ENCODE data around the gene SYNJ2. TPM values are rescaled to one million over a fixed set of nuclear protein-coding genes. Genes with fewer than 3 reads are reported as not detected.
A peak's percentile ranks its signal among the peaks of the same experiment; 100 is the strongest.

The SYNJ2 gene
- total and polyA plus RNA-seq, 7 donors, result 2.6 to 30.2 (median 6.1) TPM

GRCh38 chr6:158053377-158054313 is 72.0 kb downstream of the SYNJ2 start:
- 50 to 74% (median 73%) methylated on average over 2 of the region's 2 CpGs for WGBS, 3 donors

GRCh38 chr6:158056355-158056754 is 74.7 kb downstream of the SYNJ2 start:
- Histone ChIP-seq H3K9me3 (no peaks in the 10 kb centered on the region), H3K4me3 (no peak overlapping the region), H3K27me3 (ENCODE audit: insufficient read depth in 3 of 3, low read length in 2 of 3) (no peaks in the 10 kb centered on the region), H3K36me3 (ENCODE audit: insufficient read depth in 1 of 2, low read depth in 1 of 2) (peaks cover 0 to 4% of the 10 kb centered on the region in 2 donors), H3K4me1 (peaks cover 24% of the 10 kb centered on the region), H3K27ac (no peak overlapping the region)
- WGBS, 3 donors, result 93 to 95% (median 94%) methylated on average over 9 of the region's 9 CpGs
- intact Hi-C loops (cut with DNase I), result no loop called here
- no peak for TF ChIP-seq CTCF (IDR thresholded peaks at IDR 0.05)
- ATAC-seq, result no peak
- no peak for DNase-seq

More at GRCh38 chr6:158053377-158054313, 72.0 kb downstream of the SYNJ2 start:
- H3K9me3 ChIP-seq, result no peaks in the 10 kb centered on the region
- intact Hi-C loops (cut with DNase I), result no loop called here
- ATAC-seq (no peak), DNase-seq (peak in 1 of 2 donors; percentile 19)
- TF ChIP-seq CTCF (IDR thresholded peaks at IDR 0.05), result no peak
- H3K4me3 ChIP-seq, result no peak overlapping the region
- peaks cover 17% of the 10 kb centered on the region for H3K4me1 ChIP-seq
- no peak overlapping the region for H3K27ac ChIP-seq
- peaks cover 0 to 4% of the 10 kb centered on the region in 2 donors for H3K36me3 ChIP-seq (ENCODE audit: insufficient read depth in 1 of 2, low read depth in 1 of 2)
- no peaks in the 10 kb centered on the region for H3K27me3 ChIP-seq (ENCODE audit: insufficient read depth in 3 of 3, low read length in 2 of 3)

GRCh38 chr6:158056804-158057203 is 75.1 kb downstream of the SYNJ2 start:
- Histone ChIP-seq H3K27me3 (ENCODE audit: insufficient read depth in 3 of 3, low read length in 2 of 3) (no peaks in the 10 kb centered on the region), H3K9me3 (no peaks in the 10 kb centered on the region), H3K36me3 (ENCODE audit: insufficient read depth in 1 of 2, low read depth in 1 of 2) (peaks cover 0 to 4% of the 10 kb centered on the region in 2 donors), H3K4me3 (no peak overlapping the region), H3K4me1 (peaks cover 28% of the 10 kb centered on the region), H3K27ac (no peak overlapping the region)
- ATAC-seq (no peak), DNase-seq (no peak)
- WGBS, 3 donors, result 96 to 99% (median 97%) methylated on average over 9 of the region's 9 CpGs
- TF ChIP-seq CTCF (IDR thresholded peaks at IDR 0.05), result no peak
- intact Hi-C loops (cut with DNase I), result no loop called here

GRCh38 chr6:158057213-158057987 is 75.7 kb downstream of the SYNJ2 start:
- ATAC-seq (no peak), DNase-seq (no peak)
- intact Hi-C loops (cut with DNase I), result no loop called here
- no peak for TF ChIP-seq CTCF (IDR thresholded peaks at IDR 0.05)
- peaks cover 0 to 4% of the 10 kb centered on the region in 2 donors for H3K36me3 ChIP-seq (ENCODE audit: insufficient read depth in 1 of 2, low read depth in 1 of 2)
- H3K27me3 ChIP-seq (ENCODE audit: insufficient read depth in 3 of 3, low read length in 2 of 3), result no peaks in the 10 kb centered on the region
- no peak overlapping the region for H3K4me3 ChIP-seq
- WGBS, 3 donors, result 88 to 91% (median 89%) methylated on average over 21 of the region's 21 CpGs
- peak overlapping the region; percentile 27 for H3K27ac ChIP-seq
- H3K4me1 ChIP-seq, result peaks cover 29% of the 10 kb centered on the region
- no peaks in the 10 kb centered on the region for H3K9me3 ChIP-seq
